ENCODE measurements around the gene TOPAZ1. TPM values are rescaled to one million over a fixed set of nuclear protein-coding genes. Genes with fewer than 3 reads are reported as not detected.
A peak's percentile ranks its signal among the peaks of the same experiment; 100 is the strongest.

TOPAZ1 gene
- total and polyA plus RNA-seq, 2 of the 13 experiments (the other 11 are each of a cell fraction or from before 2014, with no cell fraction given): not detected

DNA sequence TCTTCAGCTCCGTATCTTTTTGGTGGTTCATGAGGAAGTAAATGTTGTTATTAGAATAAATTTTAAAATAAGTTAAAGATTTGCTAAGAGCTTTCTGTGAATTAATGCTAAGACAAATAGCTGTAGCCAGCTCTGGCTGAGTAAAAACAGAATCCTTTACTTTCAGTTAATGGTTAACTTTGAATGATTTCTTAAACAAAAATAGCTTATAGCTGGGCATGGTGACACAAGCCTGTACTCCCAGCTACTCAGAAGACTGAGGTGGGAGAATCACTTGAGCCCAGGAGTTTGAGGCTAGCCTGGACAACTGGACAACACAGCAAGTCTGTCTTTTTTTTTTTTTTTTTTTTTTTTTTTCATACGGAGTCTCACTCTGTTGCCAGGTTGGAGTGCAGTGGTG, 121.9 kb downstream of the TOPAZ1 start (continued):
- TF ChIP-seq, protein P1, sequence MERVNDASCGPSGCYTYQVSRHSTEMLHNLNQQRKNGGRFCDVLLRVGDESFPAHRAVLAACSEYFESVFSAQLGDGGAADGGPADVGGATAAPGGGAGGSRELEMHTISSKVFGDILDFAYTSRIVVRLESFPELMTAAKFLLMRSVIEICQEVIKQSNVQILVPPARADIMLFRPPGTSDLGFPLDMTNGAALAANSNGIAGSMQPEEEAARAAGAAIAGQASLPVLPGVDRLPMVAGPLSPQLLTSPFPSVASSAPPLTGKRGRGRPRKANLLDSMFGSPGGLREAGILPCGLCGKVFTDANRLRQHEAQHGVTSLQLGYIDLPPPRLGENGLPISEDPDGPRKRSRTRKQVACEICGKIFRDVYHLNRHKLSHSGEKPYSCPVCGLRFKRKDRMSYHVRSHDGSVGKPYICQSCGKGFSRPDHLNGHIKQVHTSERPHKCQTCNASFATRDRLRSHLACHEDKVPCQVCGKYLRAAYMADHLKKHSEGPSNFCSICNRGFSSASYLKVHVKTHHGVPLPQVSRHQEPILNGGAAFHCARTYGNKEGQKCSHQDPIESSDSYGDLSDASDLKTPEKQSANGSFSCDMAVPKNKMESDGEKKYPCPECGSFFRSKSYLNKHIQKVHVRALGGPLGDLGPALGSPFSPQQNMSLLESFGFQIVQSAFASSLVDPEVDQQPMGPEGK (CRISPR knock-in tag; IDR thresholded peaks at IDR 0.05): no peak
- TF ChIP-seq MIER2 (CRISPR knock-in tag; IDR thresholded peaks at IDR 0.05): no peak
- peak; percentile 23; the same call in 1 of the 2 replicates for TF ChIP-seq NR2F6 (IDR thresholded peaks at IDR 0.05)
- TF ChIP-seq NR2F6 (CRISPR knock-in tag; IDR thresholded peaks at IDR 0.05): no peak
- TF ChIP-seq THYN1 (CRISPR knock-in tag; IDR thresholded peaks at IDR 0.05; ENCODE audit: borderline replicate concordance, low read depth): no peak
- TF ChIP-seq SOX13 (IDR thresholded peaks at IDR 0.05): no peak
- TF ChIP-seq SOX13 (CRISPR knock-in tag; conservative IDR thresholded peaks at IDR 0.05 in 1 of 2, IDR thresholded peaks at IDR 0.05 in 1 of 2): peak in 1 of 2 experiments; percentile 60; a peak in 1 of 4 replicates
- TF ChIP-seq FOXM1 (CRISPR knock-in tag; IDR thresholded peaks at IDR 0.05): no peak
- TF ChIP-seq, protein P2, sequence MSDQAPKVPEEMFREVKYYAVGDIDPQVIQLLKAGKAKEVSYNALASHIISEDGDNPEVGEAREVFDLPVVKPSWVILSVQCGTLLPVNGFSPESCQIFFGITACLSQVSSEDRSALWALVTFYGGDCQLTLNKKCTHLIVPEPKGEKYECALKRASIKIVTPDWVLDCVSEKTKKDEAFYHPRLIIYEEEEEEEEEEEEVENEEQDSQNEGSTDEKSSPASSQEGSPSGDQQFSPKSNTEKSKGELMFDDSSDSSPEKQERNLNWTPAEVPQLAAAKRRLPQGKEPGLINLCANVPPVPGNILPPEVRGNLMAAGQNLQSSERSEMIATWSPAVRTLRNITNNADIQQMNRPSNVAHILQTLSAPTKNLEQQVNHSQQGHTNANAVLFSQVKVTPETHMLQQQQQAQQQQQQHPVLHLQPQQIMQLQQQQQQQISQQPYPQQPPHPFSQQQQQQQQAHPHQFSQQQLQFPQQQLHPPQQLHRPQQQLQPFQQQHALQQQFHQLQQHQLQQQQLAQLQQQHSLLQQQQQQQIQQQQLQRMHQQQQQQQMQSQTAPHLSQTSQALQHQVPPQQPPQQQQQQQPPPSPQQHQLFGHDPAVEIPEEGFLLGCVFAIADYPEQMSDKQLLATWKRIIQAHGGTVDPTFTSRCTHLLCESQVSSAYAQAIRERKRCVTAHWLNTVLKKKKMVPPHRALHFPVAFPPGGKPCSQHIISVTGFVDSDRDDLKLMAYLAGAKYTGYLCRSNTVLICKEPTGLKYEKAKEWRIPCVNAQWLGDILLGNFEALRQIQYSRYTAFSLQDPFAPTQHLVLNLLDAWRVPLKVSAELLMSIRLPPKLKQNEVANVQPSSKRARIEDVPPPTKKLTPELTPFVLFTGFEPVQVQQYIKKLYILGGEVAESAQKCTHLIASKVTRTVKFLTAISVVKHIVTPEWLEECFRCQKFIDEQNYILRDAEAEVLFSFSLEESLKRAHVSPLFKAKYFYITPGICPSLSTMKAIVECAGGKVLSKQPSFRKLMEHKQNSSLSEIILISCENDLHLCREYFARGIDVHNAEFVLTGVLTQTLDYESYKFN (CRISPR knock-in tag; conservative IDR thresholded peaks at IDR 0.05): peak; percentile 75
- TF ChIP-seq, protein P3, sequence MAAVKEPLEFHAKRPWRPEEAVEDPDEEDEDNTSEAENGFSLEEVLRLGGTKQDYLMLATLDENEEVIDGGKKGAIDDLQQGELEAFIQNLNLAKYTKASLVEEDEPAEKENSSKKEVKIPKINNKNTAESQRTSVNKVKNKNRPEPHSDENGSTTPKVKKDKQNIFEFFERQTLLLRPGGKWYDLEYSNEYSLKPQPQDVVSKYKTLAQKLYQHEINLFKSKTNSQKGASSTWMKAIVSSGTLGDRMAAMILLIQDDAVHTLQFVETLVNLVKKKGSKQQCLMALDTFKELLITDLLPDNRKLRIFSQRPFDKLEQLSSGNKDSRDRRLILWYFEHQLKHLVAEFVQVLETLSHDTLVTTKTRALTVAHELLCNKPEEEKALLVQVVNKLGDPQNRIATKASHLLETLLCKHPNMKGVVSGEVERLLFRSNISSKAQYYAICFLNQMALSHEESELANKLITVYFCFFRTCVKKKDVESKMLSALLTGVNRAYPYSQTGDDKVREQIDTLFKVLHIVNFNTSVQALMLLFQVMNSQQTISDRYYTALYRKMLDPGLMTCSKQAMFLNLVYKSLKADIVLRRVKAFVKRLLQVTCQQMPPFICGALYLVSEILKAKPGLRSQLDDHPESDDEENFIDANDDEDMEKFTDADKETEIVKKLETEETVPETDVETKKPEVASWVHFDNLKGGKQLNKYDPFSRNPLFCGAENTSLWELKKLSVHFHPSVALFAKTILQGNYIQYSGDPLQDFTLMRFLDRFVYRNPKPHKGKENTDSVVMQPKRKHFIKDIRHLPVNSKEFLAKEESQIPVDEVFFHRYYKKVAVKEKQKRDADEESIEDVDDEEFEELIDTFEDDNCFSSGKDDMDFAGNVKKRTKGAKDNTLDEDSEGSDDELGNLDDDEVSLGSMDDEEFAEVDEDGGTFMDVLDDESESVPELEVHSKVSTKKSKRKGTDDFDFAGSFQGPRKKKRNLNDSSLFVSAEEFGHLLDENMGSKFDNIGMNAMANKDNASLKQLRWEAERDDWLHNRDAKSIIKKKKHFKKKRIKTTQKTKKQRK (IDR thresholded peaks at IDR 0.05; ENCODE audit: low read length): no peak
- peak; percentile 35; the same call in 1 of the 2 replicates for TF ChIP-seq POLR2AphosphoS5 (IDR thresholded peaks at IDR 0.05; ENCODE audit: low read depth, low read length)
- peak; percentile 56 for TF ChIP-seq ELF3 (CRISPR knock-in tag; IDR thresholded peaks at IDR 0.05)
- TF ChIP-seq HOXA5 (CRISPR knock-in tag; IDR thresholded peaks at IDR 0.05): no peak
- TF ChIP-seq TOPORS (CRISPR knock-in tag; IDR thresholded peaks at IDR 0.05): no peak
- TF ChIP-seq FOXJ3 (CRISPR knock-in tag; IDR thresholded peaks at IDR 0.05; ENCODE audit: borderline replicate concordance): no peak
- TF ChIP-seq ZNF562 (CRISPR knock-in tag; IDR thresholded peaks at IDR 0.05; ENCODE audit: borderline replicate concordance): no peak
- TF ChIP-seq, protein P4, sequence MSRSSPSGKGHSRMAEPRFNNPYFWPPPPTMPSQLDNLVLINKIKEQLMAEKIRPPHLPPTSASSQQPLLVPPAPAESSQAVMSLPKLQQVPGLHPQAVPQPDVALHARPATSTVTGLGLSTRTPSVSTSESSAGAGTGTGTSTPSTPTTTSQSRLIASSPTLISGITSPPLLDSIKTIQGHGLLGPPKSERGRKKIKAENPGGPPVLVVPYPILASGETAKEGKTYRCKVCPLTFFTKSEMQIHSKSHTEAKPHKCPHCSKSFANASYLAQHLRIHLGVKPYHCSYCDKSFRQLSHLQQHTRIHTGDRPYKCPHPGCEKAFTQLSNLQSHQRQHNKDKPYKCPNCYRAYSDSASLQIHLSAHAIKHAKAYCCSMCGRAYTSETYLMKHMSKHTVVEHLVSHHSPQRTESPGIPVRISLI (CRISPR knock-in tag; IDR thresholded peaks at IDR 0.05; ENCODE audit: borderline replicate concordance): peak; percentile 89

Data from HepG2 (cell line).